Measurements from ENCODE around the gene ID2. TPM values are rescaled to one million over a fixed set of nuclear protein-coding genes. Genes with fewer than 3 reads are reported as not detected.

The ID2 gene
- total RNA-seq, 1 experiment from 2014 or later, result 249 TPM

DNA sequence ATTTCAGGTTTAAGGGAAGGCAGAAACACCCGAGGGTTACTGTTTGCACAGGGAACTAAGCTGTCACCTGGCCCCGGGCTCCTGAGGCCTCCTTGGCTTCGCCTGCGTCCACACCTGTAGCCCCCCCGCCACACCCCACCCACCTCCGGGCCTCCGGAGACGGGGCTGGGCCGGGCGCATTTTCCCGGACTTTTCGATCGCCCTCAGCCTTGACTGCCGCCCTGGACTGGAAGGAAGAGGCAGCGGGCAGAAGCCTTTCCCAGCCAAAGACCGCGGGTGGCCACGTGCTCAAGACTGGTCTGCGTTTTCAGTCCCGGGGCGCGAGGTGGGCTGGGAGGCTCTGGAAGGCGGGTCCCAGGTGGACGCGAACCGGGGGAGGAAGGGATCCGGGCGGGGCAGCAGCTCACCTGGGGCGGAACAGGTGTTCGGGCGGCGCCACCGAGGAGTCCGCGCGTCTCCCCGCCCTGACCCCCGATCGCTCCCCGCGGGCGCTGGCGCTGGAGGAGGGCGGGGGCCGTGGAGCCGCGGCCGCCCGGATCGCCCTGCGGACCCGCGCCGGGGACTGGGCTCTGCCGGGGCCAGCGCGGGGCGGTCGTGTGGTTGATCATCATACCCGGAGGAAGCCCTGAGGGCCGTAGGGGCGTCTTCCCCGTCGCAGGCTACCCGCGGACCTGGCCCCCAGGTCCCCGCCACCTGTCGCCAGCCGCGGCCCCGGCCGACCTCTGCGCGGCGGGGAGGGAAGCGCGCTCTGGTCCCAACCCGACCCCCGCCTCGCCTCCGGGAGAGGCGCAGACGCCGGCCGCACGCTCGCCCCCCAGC is 3.2 kb downstream of the ID2 start:
- Histone ChIP-seq H3K9me3 (ENCODE audit: low read depth, low read length, poor library complexity, severe bottlenecking) (no peaks in the 10 kb centered on the region), H3K36me3 (ENCODE audit: insufficient read depth, low read length, poor library complexity, severe bottlenecking) (peaks cover 16% of the 10 kb centered on the region), H3K4me1 (ENCODE audit: insufficient read depth, low read length, poor library complexity, severe bottlenecking) (peaks cover 19% of the 10 kb centered on the region), H3K27me3 (replicated peaks; ENCODE audit: insufficient read depth, low read depth, low read length, poor library complexity) (no peaks in the 10 kb centered on the region), H3K27ac (ENCODE audit: low read depth, low read length, poor library complexity, severe bottlenecking) (peak overlapping the region; percentile 89), H3K4me3 (ENCODE audit: low read depth, low read length, poor library complexity, severe bottlenecking) (peak overlapping the region; percentile 87)
- no TSS peak for BruUV-seq (replicated peaks)
- no peak for TF ChIP-seq EZH2 (IDR thresholded peaks at IDR 0.05; ENCODE audit: borderline replicate concordance, low read depth, low read length, poor library complexity, severe bottlenecking)
- TF ChIP-seq, protein P1, sequence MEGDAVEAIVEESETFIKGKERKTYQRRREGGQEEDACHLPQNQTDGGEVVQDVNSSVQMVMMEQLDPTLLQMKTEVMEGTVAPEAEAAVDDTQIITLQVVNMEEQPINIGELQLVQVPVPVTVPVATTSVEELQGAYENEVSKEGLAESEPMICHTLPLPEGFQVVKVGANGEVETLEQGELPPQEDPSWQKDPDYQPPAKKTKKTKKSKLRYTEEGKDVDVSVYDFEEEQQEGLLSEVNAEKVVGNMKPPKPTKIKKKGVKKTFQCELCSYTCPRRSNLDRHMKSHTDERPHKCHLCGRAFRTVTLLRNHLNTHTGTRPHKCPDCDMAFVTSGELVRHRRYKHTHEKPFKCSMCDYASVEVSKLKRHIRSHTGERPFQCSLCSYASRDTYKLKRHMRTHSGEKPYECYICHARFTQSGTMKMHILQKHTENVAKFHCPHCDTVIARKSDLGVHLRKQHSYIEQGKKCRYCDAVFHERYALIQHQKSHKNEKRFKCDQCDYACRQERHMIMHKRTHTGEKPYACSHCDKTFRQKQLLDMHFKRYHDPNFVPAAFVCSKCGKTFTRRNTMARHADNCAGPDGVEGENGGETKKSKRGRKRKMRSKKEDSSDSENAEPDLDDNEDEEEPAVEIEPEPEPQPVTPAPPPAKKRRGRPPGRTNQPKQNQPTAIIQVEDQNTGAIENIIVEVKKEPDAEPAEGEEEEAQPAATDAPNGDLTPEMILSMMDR (conservative IDR thresholded peaks at IDR 0.05; ENCODE audit: low read depth, low read length), result no peak
- DNase-seq (ENCODE audit: low spot score), result peak; percentile 71
- intact Hi-C loops (cut with micrococcal nuclease; ENCODE audit: unreplicated experiment), result loop anchor here (1.0 to 10.0 kb wide), 11 partner anchors 288 to 1588 kb away; no protein-coding TSS in a partner anchor
- ChIA-PET CTCF (interaction anchor here (0.8 kb wide), 1 partner anchor 1588 kb away, joined by 4 read pairs; no protein-coding TSS in a partner anchor), POLR2A (ENCODE audit: low non-redundant PET) (interaction anchor here (0.9 kb wide), 1 partner anchor 279 kb away, joined by 8 read pairs; no protein-coding TSS in a partner anchor)

DNA sequence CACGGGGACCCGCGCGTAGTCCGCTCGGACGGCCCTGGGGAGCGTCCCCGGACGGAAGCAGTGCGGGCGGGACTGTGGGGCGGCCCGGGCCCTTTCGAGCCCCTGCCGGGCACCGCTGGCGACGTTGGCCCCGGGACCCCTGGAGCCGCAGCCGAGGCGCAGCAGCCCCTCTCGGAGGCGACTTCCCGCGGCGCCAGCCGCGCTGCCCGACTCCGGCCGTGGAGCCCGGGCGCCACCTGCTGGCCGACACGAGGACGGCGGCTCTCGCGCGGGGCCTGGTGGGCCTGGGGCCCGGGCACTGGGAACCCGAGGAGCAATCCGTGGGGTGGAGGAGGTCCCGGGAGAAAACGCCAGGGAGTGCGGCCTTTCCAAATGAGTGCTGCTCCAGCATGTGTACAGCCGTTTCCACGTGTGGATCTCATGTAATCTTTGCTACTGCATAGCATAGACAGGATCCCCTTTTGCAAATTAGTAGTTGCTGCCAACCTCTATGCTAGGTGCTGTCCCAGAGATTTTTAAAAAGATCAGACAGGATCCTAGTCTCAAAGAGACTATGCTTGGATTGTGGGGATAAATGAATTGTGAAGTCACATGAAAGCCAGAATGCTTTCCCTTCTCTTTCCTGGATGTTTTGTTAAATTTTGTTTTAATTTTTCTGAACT is 4.0 kb downstream of the ID2 start:
- no peaks in the 10 kb centered on the region for H3K27me3 ChIP-seq (replicated peaks; ENCODE audit: insufficient read depth, low read depth, low read length, poor library complexity)
- POLR2A ChIA-PET (ENCODE audit: low non-redundant PET), result no interaction called here
- TF ChIP-seq, protein P1 (conservative IDR thresholded peaks at IDR 0.05; ENCODE audit: low read depth, low read length), result peak; percentile 72
- no peak for TF ChIP-seq EZH2 (IDR thresholded peaks at IDR 0.05; ENCODE audit: borderline replicate concordance, low read depth, low read length, poor library complexity, severe bottlenecking)
- DNase-seq (ENCODE audit: low spot score), result peak; percentile 87
- intact Hi-C loops (cut with micrococcal nuclease; ENCODE audit: unreplicated experiment), result loop anchor here (1.0 to 10.0 kb wide), 7 partner anchors 289 to 1589 kb away; no protein-coding TSS in a partner anchor
- CTCF ChIA-PET, result no interaction called here
- H3K9me3 ChIP-seq (ENCODE audit: low read depth, low read length, poor library complexity, severe bottlenecking), result no peaks in the 10 kb centered on the region
- H3K4me1 ChIP-seq (ENCODE audit: insufficient read depth, low read length, poor library complexity, severe bottlenecking), result peaks cover 12% of the 10 kb centered on the region
- peak overlapping the region; percentile 87 for H3K4me3 ChIP-seq (ENCODE audit: low read depth, low read length, poor library complexity, severe bottlenecking)
- H3K27ac ChIP-seq (ENCODE audit: low read depth, low read length, poor library complexity, severe bottlenecking), result peak overlapping the region; percentile 89
- peaks cover 16% of the 10 kb centered on the region for H3K36me3 ChIP-seq (ENCODE audit: insufficient read depth, low read length, poor library complexity, severe bottlenecking)
- BruUV-seq (replicated peaks), result no TSS peak

DNA sequence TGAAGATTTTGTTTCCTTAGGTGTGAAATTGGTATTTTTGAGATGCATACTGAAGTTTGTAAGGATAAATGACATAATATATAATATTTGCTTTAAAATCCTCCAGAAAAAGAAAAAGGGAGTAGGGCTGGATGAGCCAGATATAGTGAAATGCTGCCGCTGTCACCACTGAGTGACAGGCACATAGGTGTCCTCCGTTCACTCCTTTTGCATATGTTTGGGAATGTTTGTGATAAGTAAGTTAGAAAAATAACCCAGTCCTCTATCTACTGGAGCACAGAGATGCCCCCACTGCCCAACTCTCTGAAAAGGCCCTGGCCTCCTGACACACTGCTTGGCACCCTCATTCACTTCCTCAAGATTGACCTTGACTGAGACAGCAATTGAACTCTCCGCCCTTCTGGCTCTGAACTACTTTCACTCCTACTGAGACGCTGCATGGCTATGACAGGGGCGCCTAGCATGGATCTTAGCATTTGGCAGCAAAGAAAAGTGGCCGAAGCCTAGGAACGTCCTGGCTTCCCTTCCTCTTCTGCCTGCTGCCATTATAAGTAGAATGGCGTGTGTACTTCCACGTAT is 10.1 kb downstream of the ID2 start:
- intact Hi-C loops (cut with micrococcal nuclease; ENCODE audit: unreplicated experiment), result loop anchor here (2.0 kb wide), 1 partner anchor 69 kb away; no protein-coding TSS in a partner anchor
- DNase-seq (ENCODE audit: low spot score), result no peak
- no TSS peak for BruUV-seq (replicated peaks)
- Histone ChIP-seq H3K27ac (ENCODE audit: low read depth, low read length, poor library complexity, severe bottlenecking) (no peak overlapping the region), H3K36me3 (ENCODE audit: insufficient read depth, low read length, poor library complexity, severe bottlenecking) (no peaks in the 10 kb centered on the region), H3K27me3 (replicated peaks; ENCODE audit: insufficient read depth, low read depth, low read length, poor library complexity) (no peaks in the 10 kb centered on the region), H3K9me3 (ENCODE audit: low read depth, low read length, poor library complexity, severe bottlenecking) (no peaks in the 10 kb centered on the region), H3K4me3 (ENCODE audit: low read depth, low read length, poor library complexity, severe bottlenecking) (no peak overlapping the region), H3K4me1 (ENCODE audit: insufficient read depth, low read length, poor library complexity, severe bottlenecking) (peaks cover 4% of the 10 kb centered on the region)
- POLR2A ChIA-PET (ENCODE audit: low non-redundant PET), result no interaction called here
- TF ChIP-seq, protein P1 (conservative IDR thresholded peaks at IDR 0.05; ENCODE audit: low read depth, low read length), result no peak
- no peak for TF ChIP-seq EZH2 (IDR thresholded peaks at IDR 0.05; ENCODE audit: borderline replicate concordance, low read depth, low read length, poor library complexity, severe bottlenecking)
- CTCF ChIA-PET, result no interaction called here
